ENCODE results near the gene WNT2B. TPM values are rescaled to one million over a fixed set of nuclear protein-coding genes. Genes with fewer than 3 reads are reported as not detected.

Gene WNT2B
- total RNA-seq, 4 donors from 2014 or later = 5.8 to 15.0 (median 13.9) TPM

DNA sequence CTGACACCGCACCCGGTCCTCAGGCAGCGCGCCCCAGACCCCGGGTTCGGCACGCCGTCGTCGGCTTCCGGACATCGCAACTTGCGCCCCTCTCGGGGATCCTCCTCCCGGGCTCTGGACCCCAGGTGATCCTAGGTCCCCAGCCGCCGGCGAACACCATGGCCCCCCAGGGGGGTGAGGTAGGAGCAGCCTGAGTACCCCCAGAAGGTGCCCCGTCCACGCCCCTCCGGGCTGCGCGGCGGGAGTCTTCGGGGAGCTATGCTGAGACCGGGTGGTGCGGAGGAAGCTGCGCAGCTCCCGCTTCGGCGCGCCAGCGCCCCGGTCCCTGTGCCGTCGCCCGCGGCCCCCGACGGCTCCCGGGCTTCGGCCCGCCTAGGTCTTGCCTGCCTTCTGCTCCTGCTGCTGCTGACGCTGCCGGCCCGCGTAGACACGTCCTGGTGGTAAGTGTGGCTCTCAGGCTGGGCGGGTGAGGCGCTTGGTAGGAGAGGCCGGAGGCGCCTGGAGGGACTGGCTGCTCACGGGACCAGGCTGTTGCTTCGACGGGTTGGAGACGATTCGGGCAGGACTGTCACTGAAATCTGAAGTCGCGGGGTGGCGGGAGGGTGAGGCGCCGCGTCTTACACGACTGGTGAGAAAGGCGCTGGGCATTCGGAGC, 367 bp downstream of the WNT2B start:
- Histone ChIP-seq H3K4me1 (peaks cover 6 to 23% (median 9%) of the 10 kb centered on the region in 4 donors), H3K4me3 (peak overlapping the region; percentile 45 to 75 (median 64)), H3K27me3 (peaks cover 0 to 9% of the 10 kb centered on the region in 2 donors), H3K27ac (peak overlapping the region in 3 of 4 donors; percentile 45 to 76 (median 55)), H3K9me3 (no peaks in the 10 kb centered on the region), H3K36me3 (no peaks in the 10 kb centered on the region)
- DNase-seq = peak in 1 of 3 donors; percentile 56
- TF ChIP-seq POLR2A (IDR thresholded peaks at IDR 0.05) (no peak), CTCF (IDR thresholded peaks at IDR 0.05) (no peak)

DNA sequence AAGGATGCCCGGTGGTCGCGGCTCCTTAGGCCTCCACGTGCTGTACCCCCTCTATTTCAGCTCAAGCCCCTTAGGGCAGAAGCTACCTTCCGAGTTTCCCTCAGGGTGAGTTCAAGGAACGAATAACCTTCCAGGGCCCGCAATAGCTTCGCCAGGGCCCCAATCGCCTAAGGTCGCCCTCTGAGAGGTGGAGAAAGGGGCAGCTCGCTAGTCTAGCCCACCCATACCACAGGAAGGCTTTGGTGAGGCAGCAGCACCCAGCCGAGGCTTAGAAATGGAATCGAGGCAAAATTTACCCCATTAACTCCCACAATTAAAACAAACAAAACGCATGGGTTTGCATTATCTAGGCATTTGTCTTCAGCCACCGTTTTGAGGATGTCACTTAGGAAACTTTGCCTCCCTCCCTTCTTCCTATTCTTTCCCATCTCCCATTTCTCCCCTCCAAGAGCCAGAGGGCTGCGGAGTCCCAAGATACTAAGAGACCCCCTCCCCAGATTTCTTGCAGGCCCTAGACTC, 954 bp downstream of the WNT2B start:
- H3K4me1 ChIP-seq = peaks cover 6 to 23% (median 9%) of the 10 kb centered on the region in 4 donors
- H3K27ac ChIP-seq = peak overlapping the region in 2 of 4 donors; percentile 45 to 76
- H3K36me3 ChIP-seq = no peaks in the 10 kb centered on the region
- H3K4me3 ChIP-seq = peak overlapping the region in 2 of 4 donors; percentile 63 to 64
- no peaks in the 10 kb centered on the region for H3K9me3 ChIP-seq
- no peak for TF ChIP-seq POLR2A (IDR thresholded peaks at IDR 0.05)
- no peak for TF ChIP-seq CTCF (IDR thresholded peaks at IDR 0.05)
- no peak for DNase-seq
- H3K27me3 ChIP-seq = peaks cover 0 to 9% of the 10 kb centered on the region in 2 donors

DNA sequence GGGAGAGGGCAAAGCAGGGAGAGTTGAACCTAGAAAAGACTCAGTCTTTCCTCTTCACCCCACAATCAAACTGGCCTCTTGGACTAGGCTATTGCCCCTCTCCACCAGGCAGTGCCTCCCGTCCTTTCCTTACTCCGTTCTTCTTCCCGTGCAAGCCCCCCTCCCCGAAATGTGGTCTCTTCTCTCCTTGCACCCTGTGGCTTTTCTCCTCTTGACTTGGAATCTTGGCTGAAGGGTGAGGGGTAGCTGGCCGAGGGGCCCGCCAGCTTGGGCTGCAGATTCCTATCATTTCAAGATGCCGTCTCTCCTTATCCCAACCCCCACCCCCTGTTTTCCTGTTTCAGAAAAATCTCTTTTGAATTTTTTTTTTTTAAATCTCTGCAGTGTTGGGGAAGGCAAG, 1.6 kb downstream of the WNT2B start:
- H3K36me3 ChIP-seq = no peaks in the 10 kb centered on the region
- H3K27ac ChIP-seq = peak overlapping the region in 2 of 4 donors; percentile 45 to 76
- H3K4me3 ChIP-seq = peak overlapping the region in 1 of 4 donors; percentile 64
- no peak for DNase-seq
- no peaks in the 10 kb centered on the region for H3K9me3 ChIP-seq
- H3K4me1 ChIP-seq = peaks cover 6 to 26% (median 9%) of the 10 kb centered on the region in 4 donors
- H3K27me3 ChIP-seq = peaks cover 0 to 9% of the 10 kb centered on the region in 2 donors
- TF ChIP-seq CTCF (IDR thresholded peaks at IDR 0.05) = no peak
- TF ChIP-seq POLR2A (IDR thresholded peaks at IDR 0.05) = no peak

- TF ChIP-seq POLR2A (IDR thresholded peaks at IDR 0.05) (no peak), CTCF (IDR thresholded peaks at IDR 0.05) (no peak)
- Histone ChIP-seq H3K9me3 (no peaks in the 10 kb centered on the region), H3K4me1 (peaks cover 6 to 28% (median 9%) of the 10 kb centered on the region in 4 donors), H3K36me3 (peaks cover 0 to 2% (median 0%) of the 10 kb centered on the region in 3 donors), H3K4me3 (no peak overlapping the region), H3K27me3 (peaks cover 0 to 9% of the 10 kb centered on the region in 2 donors), H3K27ac (peak overlapping the region in 1 of 4 donors; percentile 64)
- DNase-seq = no peak
Observed at GRCh38 chr1:112511897-112512296, 3.1 kb downstream of the WNT2B start.

DNA sequence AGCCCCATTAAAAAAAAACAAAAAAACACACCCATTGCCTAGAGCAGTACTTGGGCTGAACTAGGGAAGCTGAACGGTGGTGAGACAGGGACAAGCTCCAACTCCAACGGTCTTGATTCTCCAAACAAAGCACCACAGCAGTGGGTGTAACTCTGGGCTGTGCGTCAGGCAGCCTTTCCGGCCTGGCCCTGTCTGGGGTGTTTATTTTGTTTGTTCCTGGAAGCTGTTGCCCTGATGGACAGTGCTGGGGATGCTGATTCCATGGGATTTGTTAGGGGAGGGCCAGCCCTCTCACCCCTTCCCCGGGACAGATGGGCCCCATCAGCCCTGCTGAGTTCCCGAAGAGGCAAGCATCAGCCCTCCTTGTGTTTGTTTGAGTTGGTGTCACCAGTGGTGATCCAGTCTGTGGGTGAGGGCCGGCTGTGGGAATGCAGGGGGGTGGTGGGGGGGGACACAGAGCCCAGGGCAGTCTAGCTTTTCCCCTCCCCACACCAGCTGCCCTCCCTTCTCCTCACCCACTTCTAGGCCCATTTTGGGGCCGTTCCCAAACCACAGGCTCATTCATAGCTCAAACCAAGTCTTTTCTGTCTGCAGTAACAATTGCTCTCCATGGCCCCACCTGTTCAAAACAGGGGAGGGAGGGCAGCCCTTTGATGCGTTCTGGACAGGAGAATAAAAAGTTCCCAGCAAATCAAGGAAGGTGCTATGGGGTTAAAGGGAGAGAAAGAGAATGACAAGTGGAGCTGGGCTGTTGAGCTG, 4.5 kb downstream of the WNT2B start:
- Histone ChIP-seq H3K27me3 (peaks cover 0 to 7% of the 10 kb centered on the region in 2 donors), H3K27ac (peak overlapping the region in 2 of 4 donors; percentile 15 to 64), H3K36me3 (peaks cover 0 to 8% (median 0%) of the 10 kb centered on the region in 3 donors), H3K4me3 (no peak overlapping the region), H3K9me3 (no peaks in the 10 kb centered on the region), H3K4me1 (peaks cover under 1 to 19% (median 2%) of the 10 kb centered on the region in 4 donors)
- DNase-seq = peak in 1 of 3 donors; percentile 57
- TF ChIP-seq POLR2A (IDR thresholded peaks at IDR 0.05) (no peak), CTCF (IDR thresholded peaks at IDR 0.05) (no peak)

All from Peyer's patch (tissue), 4 donors.